CD4-positive, alpha-beta T cell treated with Interleukin-6 at 100 ng/mL for 8 hours (primary cell): ENCODE measurements around the gene RNF144A.

Experiments used
- DNase-seq: peaks from one replicate; pipeline ENCODE4 v3.0.0-alpha.2; 2020; ENCODE audit warnings: mixed read lengths, low spot score

The RNF144A gene

DNA sequence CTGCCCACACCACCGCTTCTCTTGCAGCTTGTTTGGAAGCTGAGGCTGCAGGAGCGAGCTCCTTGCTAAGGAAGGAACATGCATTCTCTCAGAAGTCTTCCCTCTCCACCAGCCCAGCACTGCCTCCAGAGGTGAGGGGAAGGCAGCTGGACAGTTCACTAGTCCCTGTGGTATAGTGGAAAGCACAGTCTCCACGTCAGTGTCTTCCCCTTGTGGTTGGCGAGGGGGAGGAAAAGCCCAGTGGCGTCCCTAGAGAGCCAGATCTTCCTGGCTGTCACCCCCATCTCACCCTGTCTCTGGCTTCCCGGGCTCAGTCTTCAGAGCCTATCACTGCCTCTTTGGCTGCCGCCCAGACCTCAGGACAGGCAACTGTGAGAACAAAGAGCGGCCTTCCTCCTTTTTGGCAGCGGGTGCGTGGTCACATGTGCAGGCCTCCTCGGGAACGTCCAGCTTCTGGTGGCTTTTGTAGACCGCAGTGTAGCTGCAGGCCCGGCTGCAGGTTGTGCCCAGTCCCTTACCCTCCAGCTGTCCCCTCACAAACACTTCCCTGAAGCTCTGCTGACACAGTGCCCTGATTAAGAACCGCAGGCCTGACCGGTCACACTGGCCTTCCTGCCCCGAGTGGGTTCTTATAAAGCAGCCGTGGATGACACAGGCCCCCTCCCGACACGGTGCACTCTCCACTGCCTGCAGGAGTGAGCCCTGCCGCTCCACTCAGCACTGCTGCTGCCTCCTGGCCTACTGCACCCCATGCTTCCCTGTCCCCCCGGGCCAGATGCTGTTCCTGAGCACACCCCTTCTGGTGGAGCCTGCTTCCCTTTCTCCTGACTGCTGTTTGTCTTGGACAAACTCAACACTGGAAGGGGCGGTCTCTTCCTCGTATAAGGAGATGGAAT, 90.9 kb downstream of the RNF144A start:
- DNase-seq = no peak

DNA sequence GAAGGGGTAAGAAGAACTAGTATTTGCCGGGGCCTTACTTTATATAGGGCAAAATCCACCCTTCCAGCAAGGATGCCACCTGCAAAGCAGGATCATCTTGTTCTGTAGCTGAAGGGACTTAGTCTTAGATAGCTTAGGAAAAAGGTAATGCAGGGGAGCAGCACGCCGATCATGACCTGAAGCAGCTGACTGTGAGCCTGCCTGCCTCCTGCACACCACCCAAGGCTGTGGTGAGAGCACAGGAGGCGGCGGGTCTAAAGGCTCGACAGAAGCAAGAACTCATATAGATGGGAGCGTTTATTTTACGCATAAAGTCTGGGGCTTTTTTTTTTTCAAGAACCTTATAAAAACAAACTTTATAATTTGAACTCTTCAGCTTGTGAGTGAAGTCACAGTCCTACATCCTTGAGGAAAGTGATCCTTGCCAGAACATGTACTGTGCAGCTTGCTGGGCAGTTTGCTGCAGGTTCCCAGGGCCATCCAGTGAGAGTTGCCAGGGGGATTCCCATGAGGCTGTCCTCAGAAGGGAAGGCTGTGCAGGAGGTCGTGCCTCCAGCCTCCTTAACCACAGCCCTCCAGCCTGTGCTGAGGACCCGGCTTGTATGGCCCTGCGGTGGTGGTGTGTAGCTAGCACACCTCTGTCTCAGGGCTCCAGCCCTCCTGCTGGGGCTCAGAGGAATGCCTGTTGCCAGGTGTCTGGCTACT, 92.1 kb downstream of the RNF144A start:
- DNase-seq = no peak

DNA sequence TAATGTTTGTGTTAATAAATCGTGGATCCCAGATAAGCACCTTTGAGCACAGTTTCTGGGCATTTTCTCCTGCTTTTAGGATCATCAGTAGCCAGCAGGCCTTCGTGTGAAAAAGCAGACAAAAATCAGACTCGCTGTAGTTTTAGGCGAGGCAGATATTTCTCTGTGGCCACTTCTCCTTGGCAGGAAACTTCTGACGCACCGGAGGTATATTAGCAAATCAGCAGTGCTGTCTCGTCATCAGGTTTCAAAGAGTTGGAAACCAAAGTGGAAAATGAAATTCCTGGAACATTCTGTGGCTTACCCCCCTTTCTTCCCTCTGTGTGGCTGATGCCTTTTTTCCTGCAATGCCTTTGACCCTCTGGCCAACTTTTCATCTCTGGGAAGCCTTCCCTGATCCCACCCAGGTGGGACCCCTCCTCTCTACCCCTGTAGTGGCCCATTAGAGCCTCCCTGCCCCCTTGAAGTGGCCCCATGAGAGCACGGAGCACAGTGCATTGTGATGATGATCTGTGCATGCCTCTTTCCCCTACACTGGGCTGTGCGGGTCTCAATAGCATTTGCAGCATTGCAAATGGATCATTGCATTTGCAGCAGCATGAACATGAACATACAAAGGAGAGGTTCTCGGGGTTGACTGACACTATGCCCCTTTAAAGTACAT, 93.3 kb downstream of the RNF144A start:
- DNase-seq = no peak

DNA sequence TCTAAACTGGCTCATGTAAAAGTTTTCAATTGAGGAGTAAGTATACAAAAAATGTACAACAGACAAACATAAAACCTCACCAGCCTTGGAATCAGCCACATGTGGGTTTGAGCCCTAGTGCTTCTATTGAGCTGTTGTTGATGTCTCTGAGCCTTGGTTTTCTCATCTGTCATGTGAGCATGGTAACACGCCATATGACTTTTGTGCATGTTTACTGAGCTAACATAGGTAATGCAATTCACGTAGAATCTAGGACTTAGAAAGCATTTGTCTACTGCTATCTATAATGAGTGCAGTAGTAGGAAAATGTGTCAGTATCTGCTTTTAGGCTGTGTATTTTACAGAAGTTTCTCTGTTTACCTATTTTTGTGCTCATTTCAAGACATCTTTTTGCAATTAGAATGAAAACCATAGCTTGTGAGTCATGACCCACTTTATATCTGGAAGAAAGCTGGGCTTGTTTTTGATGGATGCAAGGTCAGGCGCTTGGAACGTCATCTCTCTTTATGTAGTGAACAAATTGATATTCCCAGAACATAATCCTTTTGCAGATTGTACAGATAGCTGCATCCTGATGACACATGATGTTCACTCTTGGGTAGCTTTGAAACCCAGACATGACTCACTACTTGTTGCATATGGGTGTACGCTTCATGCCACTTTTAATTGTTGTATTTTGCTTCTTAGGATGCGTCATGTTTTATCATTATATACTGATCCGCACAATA, 94.3 kb downstream of the RNF144A start:
- DNase-seq = no peak

DNA sequence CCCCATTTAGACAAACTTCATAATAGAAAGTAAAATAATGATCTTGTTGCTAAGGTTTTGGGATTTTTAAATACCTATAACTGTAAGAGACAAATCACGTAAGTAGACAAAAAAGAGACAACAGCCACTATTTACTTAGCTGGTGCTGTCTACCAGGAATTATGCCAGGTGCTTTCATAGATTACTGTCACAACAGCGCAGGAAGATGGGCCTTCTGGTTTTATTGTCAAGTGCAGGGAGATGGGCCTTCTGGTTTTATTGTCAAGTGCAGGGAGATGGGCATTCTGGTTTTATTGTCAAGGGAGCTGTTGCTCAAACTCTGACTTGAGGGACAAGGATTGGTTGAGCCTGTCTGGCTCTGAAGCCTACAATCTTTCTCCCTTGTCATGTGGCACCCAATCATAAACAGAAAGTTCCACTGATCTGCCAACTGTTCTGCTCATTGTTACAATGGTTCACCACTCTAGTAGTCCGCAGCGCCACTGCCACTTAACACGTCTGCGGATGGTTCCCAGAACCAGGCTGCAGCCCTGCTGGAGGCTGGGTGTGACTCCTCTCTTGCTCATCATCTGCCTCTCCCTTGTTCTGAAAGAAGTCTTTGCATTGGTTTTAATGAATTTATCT, 95.0 kb downstream of the RNF144A start:
- no peak for DNase-seq

DNA sequence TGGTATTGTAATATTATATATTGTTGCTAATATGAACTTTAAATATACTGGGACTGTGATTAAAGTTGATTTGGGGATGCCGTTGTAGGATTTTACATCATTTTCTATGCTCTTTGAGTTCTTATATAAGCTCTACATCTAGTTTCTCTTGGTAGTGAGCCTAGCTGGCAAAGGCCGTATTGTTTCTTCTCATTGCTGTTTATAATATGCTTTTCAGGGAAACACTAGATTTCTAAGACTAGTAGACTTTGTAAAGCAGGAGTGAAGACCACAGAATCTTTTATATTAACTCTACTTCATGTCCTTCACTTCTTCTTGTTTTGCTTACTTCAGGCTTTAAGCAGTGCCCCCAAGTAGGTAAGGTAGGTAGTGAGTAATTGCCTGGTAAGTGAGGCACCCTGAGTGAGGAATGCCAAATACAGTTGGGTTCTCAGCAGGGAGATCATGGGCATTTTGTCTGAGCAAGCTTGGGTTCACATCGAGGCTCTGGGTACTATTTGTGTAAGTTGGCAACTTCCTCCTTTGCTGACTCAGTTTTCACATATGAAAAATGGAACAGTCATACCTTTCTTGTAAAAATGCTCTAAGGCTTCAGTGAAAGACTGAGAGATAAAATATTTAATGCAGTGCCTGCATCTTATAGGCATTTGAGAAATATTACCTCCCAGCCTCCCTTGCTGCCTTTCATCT, 96.4 kb downstream of the RNF144A start:
- DNase-seq = no peak

DNA sequence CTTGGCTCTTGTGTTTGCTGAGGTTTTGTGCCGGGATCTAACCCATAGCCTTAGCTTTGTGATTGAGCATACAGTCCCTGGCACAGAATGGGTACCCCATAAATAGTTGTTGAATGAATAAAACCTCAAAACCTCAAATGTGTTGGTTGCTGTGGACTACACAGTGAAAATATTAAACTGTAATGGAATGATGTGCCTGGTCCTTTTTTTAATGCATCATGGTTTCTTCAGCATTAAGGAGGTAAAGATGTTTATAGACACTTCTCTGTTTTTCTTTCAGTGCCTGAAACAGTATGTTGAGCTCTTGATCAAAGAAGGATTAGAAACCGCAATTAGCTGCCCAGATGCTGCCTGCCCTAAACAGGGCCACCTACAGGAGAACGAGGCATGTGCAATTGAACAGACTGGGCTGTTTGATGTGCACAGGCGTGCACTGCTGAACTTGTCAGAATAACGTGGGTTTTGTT, 97.0 kb downstream of the RNF144A start:
- peak; percentile 27 for DNase-seq

DNA sequence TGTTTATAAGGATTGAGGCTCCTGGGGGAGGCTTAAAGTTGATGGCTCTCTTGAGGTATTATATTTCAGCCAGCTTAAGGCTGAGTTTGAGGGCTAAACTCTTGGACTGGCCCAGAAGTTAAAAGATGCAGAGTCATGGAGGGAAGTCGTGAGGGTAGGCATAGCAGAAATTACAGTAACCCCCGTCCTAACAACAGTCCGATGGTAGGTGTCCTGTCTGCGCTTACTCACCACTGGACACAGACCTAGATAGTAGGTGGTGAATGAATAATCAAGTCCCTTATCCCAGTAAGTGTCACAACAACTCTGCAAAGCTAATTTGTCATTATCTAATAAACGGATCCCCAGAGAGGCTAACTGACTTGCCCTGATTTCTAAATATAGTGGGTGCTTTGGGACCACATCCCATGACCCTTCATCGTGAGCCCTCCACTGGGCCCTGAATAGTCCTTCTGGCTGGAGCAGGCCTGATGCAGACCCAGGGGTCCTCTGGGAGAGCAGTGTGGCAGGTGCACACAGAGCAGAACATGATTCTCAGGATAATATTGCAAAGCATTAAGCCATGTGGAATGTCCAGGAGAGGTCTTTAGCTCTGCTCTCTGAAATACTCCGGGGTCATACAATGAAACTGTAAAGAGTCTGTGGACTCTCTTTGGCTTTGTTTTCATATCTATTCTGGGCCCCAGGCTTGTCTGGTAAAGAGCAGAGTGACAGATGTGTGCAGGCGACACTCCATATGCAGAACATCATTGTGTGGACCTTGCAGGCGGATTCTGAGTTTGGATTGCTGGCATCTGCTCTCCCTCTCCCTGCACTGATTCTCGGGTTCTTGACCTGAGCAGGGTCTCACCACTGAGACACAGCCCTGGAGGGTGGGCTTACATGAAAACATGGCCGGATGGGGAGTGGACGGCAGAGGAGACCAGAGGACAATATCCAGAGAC, 98.1 kb downstream of the RNF144A start:
- DNase-seq = no peak

DNA sequence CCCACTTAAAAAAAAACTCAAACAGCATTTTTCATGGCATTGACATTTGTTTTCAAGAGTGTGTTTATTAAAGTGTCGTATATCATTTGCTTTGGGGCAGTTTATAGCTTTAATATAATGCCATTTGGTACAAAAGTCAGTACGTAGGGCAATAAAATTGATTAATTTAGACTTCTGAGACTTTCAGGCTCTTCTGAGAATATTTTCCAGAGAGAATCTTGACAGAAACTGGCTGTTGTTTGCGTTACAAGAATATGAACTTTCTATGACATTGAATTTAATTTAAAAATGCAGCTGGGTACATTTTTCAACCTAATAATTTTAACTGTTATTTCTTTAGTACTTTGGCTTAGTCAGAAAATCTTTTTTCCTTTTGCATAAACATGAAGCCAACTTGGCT, 98.9 kb downstream of the RNF144A start:
- DNase-seq = no peak

DNA sequence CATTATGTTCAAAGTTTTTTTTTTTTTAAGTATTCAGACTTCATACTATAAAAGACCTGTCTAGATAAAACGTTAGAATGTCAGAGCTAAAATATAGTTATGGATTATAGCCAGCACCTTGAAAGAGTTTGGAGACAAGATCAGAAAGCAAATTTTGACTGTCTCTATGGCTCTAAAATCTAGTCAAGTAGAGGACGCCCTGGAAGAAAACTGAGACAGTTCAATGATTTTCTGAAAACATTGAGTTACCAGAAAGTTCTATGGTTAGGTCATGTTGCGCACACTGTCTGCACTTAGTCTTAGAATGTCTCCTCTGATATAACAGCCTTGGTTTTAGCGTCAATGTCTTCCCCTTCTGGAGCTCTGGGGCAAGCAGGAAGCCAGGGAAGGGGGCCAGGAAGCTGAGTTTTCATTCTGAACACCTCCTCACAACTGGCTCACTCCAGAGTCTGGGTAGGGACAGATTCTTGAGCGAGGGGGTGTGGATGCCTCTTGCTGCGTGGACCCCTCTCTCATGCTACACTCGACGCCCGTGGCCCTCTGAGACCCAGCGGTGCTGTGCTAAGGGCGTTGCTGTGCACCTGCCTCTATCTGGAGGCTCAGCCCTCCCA, 99.5 kb downstream of the RNF144A start:
- no peak for DNase-seq

DNA sequence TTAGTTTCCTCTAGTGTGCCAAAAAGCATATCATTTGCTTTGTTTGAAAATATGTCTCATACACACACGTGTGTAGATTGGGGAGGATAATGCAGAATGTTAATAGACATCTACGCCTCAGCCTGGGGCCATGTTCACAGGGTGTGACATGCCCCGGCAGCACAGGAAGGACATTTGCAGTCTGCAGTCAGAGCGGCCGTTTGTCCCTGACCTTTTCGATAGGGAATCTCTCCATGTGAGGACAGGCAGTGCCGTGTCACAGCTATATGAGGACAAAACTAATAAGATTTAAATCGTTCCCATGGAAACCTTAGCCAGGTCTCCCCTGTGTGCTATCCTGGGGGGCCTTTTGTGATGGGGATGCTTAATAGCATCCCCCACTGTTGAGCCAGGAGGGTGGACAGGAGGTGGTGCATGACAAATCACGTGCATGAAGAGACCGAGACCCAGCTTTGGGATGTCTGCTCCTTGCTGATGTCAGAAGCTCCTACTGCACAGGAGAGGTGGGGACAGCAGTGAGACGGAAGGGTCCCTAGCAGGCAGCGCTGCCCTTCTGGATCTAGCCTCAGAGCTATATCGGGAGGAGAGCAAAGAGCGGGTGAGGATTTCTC, 100.6 kb downstream of the RNF144A start:
- no peak for DNase-seq

DNA sequence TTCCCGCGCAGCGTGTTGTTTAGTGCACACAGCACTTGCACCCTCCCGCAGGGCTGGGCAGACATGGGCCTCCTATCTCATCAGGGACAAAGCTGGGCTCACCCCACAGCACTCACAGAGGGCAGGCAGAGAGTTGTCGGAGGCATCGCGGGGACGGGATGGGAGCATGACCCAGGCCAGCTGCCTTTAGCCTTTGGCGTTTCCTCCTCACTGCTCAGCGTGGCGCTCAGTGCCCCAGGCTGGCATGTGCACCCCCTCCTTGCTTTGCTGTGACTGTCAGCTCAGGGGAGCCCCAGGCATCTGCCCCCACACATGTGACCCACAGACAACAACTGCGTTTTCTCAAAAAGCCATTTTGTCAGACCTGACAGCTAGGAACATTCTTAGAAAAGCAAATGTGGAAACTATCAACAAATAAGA, 101.1 kb downstream of the RNF144A start:
- DNase-seq = no peak

DNA sequence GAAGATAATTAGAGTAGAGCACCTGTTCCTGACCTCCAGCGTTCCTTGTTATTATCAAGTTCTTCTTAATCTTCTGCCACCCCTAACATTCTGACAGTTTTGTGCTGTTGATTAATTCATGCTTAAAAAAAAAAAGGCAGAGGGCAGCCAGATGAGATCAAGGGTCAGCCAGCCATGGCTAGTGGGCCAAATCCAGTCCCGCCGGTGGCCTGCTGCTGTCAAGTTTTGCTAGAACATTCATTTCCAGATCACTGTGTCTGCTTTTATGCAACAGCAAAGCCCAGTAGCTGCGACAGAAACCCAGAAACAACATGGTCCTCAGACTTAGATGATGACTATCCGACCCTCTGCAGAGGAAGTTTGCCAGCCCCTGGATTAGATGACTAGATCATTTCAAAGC, 101.6 kb downstream of the RNF144A start:
- DNase-seq = no peak

DNA sequence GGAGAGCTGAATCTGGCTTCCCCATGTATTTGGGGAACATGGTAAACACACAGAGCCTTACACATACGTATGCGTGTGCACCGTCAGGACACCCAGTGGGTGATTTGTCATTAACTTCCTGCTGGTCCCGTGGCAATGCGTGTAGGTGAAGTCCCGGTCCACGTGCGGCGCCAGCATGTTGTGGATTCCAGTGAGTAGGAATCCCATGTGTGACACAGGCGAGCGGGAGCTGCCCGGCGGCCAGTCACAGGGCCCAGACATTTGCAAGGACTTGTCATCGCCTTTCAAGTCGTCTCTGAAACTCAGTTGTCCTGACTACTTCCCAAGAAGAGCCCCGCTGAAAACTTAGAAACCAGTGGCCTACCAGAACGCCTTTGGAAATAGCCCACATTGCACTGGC, 102.0 kb downstream of the RNF144A start:
- no peak for DNase-seq

DNA sequence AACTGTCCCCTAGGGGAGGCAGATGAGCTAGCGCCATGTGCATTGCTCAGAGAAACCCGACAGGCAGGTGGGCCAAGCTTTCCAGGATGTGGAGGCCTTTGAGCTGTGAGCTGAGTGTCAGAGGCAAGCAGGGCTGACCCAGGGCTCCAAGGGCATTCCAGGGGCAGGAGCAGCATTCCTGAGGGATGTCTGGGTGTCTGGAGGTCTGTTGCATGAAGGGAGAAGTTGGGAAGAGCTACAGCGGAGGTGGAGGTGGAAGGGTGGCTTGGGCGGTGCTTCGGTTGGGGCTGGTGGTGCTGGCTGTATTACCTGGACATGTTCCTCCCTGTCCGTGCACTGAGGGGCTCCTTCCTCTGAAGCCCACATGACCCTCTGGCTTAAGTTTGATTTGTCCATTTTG, 102.8 kb downstream of the RNF144A start:
- DNase-seq = no peak

DNA sequence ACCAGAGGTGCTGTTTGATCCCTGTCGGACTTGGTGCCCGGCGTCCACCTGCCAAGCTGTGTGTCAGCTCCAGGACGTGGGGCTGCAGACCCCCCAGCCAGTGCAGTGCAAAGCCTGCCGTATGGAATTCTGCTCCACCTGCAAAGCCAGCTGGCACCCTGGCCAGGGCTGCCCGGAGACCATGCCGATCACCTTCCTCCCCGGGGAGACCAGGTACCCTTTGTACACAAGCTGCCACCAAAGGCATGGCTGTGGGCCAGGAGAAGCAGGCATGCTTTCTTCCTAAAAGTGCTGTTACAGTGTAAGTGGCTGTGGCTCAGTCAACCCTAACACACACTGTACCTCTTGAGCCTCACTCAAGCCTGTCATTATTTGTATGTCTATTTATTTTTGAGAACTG, 103.3 kb downstream of the RNF144A start:
- no peak for DNase-seq

DNA sequence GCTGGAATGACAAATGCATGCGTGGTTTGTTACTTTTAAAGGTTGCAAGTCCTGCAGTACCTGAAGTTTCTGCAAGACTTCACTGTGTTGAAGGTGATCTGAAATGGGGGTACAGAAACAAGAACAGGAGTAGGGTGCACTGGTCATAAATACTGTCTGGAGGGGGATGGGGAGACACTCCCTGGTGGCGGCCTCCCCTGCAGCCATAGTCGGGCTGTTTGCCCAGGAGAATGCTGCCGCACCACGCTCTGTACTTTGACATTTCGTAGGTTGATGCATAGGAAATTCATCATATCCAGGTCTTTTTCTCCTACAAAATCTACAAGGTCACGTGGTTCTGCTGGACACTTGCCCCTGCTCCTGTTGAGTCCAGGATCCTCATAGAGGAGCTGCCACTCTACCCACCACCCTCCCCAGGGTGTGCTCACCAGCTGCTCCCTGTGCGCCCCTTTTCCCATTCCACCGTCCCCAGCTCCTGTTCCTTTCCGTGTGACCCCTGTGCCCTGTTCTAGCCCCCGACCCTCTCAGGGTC, 103.8 kb downstream of the RNF144A start:
- DNase-seq = no peak

DNA sequence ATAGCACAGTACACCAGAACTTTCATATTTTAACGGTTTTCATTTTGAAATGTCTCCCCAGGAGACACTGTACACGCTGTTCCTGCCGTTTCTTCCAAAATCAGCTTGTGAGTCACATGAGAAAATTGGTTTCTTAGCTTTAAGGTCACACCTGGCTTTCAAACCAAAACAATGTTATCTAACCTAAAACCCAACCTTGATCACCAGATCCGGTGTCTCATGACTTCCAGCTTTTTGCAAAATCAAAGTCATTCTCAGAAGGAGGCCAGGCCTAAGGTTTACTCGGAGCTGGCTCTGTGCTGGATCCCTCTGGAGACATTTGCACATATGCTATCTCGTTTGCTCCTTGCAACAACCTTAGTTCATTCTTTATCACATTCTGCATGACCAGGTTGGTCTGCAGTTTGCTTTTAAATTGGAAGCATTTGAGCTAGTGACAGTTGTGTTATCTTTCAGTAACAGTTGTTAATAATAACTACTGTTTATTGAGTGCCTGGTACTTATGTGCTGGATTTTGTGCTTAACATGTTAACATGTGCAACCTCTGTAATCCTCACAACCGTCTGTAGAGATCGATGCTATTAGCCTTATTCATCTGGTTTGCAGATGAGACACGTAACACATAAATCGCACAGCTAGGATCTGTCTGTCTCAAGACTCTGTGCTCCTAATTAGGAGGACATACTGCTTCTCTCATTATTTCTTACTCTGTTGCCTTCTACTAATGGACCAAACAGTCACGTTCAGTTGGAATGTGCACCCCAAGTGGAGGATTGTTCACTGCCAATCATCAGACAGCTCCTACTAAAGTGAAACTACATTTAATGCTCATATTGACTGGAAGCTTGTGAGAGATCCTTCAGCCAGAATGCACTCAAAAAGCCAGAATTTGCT, 105.5 kb downstream of the RNF144A start:
- no peak for DNase-seq
